Measurements from ENCODE around the gene FLT3LG.

- no peak for TF ChIP-seq ZNF512 (tag; IDR thresholded peaks at IDR 0.05)
- TF ChIP-seq, protein P1, sequence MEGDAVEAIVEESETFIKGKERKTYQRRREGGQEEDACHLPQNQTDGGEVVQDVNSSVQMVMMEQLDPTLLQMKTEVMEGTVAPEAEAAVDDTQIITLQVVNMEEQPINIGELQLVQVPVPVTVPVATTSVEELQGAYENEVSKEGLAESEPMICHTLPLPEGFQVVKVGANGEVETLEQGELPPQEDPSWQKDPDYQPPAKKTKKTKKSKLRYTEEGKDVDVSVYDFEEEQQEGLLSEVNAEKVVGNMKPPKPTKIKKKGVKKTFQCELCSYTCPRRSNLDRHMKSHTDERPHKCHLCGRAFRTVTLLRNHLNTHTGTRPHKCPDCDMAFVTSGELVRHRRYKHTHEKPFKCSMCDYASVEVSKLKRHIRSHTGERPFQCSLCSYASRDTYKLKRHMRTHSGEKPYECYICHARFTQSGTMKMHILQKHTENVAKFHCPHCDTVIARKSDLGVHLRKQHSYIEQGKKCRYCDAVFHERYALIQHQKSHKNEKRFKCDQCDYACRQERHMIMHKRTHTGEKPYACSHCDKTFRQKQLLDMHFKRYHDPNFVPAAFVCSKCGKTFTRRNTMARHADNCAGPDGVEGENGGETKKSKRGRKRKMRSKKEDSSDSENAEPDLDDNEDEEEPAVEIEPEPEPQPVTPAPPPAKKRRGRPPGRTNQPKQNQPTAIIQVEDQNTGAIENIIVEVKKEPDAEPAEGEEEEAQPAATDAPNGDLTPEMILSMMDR (IDR thresholded peaks at IDR 0.05 in 2 of 3, conservative IDR thresholded peaks at IDR 0.05 in 1 of 3; ENCODE audit: insufficient read depth in 2 of 3, low read depth in 1 of 3, low read length in 3 of 3), result no peak
- TF ChIP-seq, protein P2, sequence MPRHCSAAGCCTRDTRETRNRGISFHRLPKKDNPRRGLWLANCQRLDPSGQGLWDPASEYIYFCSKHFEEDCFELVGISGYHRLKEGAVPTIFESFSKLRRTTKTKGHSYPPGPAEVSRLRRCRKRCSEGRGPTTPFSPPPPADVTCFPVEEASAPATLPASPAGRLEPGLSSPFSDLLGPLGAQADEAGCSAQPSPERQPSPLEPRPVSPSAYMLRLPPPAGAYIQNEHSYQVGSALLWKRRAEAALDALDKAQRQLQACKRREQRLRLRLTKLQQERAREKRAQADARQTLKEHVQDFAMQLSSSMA (CRISPR knock-in tag; IDR thresholded peaks at IDR 0.05), result no peak
- no peak for TF ChIP-seq BDP1 (IDR thresholded peaks at IDR 0.05; ENCODE audit: insufficient read depth, insufficient read length)
- no peak for TF ChIP-seq NR2C2 (CRISPR knock-in tag; IDR thresholded peaks at IDR 0.05)
- no peak for TF ChIP-seq NR2C2 (tag; IDR thresholded peaks at IDR 0.05)
- TF ChIP-seq, protein P3, sequence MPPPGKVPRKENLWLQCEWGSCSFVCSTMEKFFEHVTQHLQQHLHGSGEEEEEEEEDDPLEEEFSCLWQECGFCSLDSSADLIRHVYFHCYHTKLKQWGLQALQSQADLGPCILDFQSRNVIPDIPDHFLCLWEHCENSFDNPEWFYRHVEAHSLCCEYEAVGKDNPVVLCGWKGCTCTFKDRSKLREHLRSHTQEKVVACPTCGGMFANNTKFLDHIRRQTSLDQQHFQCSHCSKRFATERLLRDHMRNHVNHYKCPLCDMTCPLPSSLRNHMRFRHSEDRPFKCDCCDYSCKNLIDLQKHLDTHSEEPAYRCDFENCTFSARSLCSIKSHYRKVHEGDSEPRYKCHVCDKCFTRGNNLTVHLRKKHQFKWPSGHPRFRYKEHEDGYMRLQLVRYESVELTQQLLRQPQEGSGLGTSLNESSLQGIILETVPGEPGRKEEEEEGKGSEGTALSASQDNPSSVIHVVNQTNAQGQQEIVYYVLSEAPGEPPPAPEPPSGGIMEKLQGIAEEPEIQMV (tag; conservative IDR thresholded peaks at IDR 0.05; ENCODE audit: low read depth), result no peak
- no peak for TF ChIP-seq GTF2E2 (tag; IDR thresholded peaks at IDR 0.05)
- TF ChIP-seq TEAD4 (IDR thresholded peaks at IDR 0.05; ENCODE audit: low read length), result no peak
- TF ChIP-seq TEAD4 (CRISPR knock-in tag; IDR thresholded peaks at IDR 0.05; ENCODE audit: borderline replicate concordance), result no peak
- TF ChIP-seq BRF2 (IDR thresholded peaks at IDR 0.05; ENCODE audit: borderline replicate concordance, insufficient read depth, insufficient read length), result no peak
Measured at GRCh38 chr19:49503582-49503962, 29.6 kb downstream of the FLT3LG start.
